ENCODE data around the gene GRM7.

The GRM7 gene

DNA sequence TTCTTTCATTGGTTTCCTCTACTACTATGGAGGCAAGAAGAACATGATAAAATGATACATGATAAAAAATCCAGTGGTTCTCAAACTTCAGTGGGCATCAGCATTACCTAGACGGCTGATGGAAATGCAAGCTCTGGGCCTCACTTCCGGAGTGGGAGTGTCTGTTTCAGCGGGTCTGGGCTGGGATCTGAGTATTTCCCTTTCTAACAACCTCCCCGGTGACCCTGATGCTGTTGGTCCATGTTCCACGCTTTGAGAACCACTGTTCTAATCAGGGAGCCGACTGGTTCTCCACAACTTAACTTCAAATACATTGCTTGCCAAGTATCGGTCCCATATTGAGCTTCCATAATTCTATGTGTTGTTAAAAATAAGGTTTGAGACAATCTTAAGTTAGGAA, 928.4 kb downstream of the GRM7 start:
- no peak for DNase-seq (ENCODE audit: low read depth in 3 of 3)

DNA sequence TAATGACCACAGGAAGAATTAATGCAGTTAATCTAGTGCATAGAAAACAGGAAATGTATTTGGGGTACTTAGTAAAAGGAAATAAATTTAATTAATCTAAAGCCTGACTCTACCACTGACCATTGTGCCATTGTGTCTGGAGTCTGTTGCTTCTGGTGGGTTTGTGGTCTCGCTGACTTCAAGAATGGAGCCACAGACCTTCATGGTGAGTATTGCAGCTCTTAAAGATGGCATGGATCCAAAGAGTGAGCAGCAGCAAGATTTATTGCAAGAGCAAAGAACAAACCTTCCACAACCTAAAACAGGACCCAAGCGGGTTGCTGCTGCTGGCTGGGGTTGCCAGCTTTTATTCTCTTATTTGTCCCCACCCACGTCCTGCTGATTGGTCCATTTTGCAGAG, 929.2 kb downstream of the GRM7 start:
- DNase-seq (ENCODE audit: low read depth in 3 of 3), result no peak
